ENCODE results near the gene TAX1BP1.

GRCh38 chr7:27690649-27691048 is 49.3 kb upstream of the TAX1BP1 start:
- TF ChIP-seq CTCF (IDR thresholded peaks at IDR 0.05; ENCODE audit: low read depth, low read length, missing input control) (no peak), YY1 (IDR thresholded peaks at IDR 0.05) (no peak), MAX (IDR thresholded peaks at IDR 0.05) (no peak), JUND (IDR thresholded peaks at IDR 0.05) (no peak), RXRA (IDR thresholded peaks at IDR 0.05) (no peak), ZBTB33 (IDR thresholded peaks at IDR 0.05) (no peak), RAD21 (IDR thresholded peaks at IDR 0.05) (no peak), ATF3 (IDR thresholded peaks at IDR 0.05) (no peak), REST (IDR thresholded peaks at IDR 0.05) (no peak), EGR1 (IDR thresholded peaks at IDR 0.05; ENCODE audit: low read depth in 2 of 2) (no peak), TAF1 (conservative IDR thresholded peaks at IDR 0.05) (no peak), SP1 (IDR thresholded peaks at IDR 0.05) (no peak), GABPA (IDR thresholded peaks at IDR 0.05 in 1 of 2, conservative IDR thresholded peaks at IDR 0.05 in 1 of 2) (no peak), FOXA1 (IDR thresholded peaks at IDR 0.05) (no peak)

Data from liver (tissue), 3 donors.